Measurements from ENCODE around the gene PLEKHF1.

GRCh38 chr19:29641597-29641996 lies 23.7 kb upstream of the PLEKHF1 start:
- TF ChIP-seq CTCF (IDR thresholded peaks at IDR 0.05; ENCODE audit: low read depth, low read length, poor library complexity, severe bottlenecking) (no peak), EZH2phosphoT487 (IDR thresholded peaks at IDR 0.05; ENCODE audit: borderline replicate concordance, low read length) (no peak)

All from DOHH2 (cell line).